GM19438 (cell line): ENCODE results near the gene ATP1B1.
"Not testable (repeated sequence)": the region's sequence is repeated elsewhere in the genome, so short reads cannot be mapped to it uniquely, and the experiment has no call there.

Source experiments
- ATAC-seq: cut with Tn5 transposase; IDR thresholded peaks from one replicate; pipeline ENCODE4 v1.9.1; 2021; ENCODE audit warnings: low read depth; ENCODE audit not compliant: unreplicated experiment

Gene ATP1B1

DNA sequence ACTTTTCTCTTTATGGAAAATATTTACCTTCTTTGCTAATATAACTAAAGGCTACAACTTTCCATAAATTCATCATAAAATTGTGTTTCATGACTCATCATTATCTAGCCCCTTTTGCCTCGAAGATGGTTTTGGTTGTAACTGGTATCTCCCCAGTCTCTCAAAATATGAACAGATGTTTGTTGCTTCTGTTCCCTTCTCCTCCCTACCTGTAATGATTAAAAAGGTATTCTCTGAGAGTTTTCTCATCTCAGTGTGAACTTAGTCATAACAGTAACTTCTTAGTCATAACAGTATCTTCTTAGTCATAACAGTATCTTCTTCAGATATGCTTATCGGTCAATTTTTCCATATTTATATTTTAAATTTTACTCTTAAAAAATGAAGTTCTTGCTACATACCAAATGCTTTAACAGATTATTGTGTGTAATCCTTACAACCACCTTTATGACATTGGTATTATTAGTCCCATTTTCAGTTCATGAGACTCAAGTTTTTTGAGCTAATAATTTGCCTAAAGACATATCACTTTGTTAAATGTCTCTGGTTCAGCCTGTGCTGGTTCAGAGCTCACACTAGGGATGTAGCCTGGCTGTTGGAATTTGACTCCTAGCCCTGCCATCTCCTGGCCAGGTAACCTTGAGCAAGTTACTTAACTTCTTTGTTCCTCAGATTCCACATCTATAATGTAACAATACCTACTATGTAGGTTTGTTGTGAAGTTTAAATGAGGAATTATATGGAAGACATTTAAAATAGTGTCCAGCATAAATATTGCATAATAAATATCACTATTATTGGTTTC lies 32.6 kb downstream of the ATP1B1 start:
- ATAC-seq = peak; percentile 84

GRCh38 chr1:169141356-169141755 lies 34.9 kb downstream of the ATP1B1 start:
- ATAC-seq = no peak

DNA sequence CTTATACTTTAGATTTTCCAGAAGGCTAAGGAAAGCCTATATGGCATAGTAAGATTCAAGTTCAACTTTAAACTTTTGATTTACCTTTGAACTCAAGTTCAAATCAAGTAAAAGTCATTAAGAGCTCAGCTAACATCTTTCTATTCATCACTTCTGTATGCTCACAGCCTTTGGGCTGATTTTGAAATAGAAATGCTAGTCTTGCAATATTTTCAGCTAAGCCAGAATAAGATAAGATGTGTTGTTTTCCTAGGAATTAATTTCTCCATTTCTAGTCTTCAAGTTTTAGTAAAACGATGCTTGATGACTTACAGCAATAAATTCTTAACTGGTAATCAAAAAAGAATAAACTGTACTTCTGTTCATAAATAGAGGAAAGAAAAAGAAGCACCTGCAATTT lies 35.6 kb downstream of the ATP1B1 start:
- no peak for ATAC-seq

DNA sequence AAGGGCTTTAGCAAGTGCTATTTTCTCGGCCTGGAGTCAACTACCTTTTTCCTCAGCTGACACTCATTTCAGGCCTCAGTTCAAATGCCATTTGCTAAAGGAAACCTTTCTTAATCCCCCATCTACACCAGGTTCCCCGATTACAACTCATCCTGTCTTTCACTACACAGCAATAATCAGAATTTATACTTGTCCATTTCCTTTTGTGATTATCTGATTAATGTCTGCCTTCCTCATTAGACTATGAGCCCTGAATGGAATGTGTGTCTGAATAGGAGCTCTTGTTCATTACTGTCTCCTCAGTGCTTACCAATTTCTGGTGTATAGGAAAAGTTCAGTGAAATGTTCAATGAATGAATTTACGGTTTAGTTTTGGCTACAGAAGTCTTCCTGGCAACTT lies 36.9 kb downstream of the ATP1B1 start:
- no peak for ATAC-seq

- no peak for ATAC-seq
Measured at GRCh38 chr1:169143984-169144383, 37.5 kb downstream of the ATP1B1 start.

GRCh38 chr1:169144941-169145626 lies 38.6 kb downstream of the ATP1B1 start:
- ATAC-seq = no peak

- ATAC-seq = no peak
Measured at GRCh38 chr1:169146576-169147214, 40.2 kb downstream of the ATP1B1 start.

- peak; percentile 72 for ATAC-seq
Measured at GRCh38 chr1:169148472-169149252, 42.2 kb downstream of the ATP1B1 start.

GRCh38 chr1:169149555-169150286 lies 43.2 kb downstream of the ATP1B1 start:
- no peak for ATAC-seq

DNA sequence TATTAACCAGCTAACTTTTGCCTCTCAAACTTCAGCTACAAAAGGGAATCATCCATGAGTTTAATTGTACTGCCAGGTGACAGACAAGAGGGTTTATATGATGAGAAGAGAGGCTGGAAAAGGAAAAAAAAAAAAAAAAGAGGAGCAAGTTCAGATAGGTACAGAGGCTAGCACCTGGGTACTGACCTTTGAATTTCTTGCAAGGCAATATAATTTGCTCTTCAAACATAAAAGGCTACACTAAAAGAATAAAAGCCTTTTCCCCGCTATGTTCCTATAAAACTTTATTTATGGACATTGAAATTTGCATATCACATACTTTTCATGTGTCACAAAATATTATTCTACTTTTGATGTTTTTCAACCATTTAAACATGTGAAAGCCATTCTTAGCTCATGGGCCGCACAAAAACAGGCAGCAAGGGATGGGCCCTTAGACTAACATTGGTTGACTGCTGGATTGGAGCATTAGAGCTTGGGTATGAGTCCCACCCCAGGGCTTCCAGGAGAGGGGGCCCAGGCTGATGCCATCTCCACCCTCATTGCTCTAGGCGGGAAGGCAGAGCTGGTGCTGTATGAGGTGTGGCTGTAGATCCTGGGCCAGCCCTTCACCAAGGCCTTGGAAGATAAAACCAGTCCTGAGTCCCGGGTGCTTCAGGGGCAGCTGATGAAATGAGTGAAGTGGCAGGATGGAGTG lies 44.3 kb downstream of the ATP1B1 start:
- no peak for ATAC-seq

DNA sequence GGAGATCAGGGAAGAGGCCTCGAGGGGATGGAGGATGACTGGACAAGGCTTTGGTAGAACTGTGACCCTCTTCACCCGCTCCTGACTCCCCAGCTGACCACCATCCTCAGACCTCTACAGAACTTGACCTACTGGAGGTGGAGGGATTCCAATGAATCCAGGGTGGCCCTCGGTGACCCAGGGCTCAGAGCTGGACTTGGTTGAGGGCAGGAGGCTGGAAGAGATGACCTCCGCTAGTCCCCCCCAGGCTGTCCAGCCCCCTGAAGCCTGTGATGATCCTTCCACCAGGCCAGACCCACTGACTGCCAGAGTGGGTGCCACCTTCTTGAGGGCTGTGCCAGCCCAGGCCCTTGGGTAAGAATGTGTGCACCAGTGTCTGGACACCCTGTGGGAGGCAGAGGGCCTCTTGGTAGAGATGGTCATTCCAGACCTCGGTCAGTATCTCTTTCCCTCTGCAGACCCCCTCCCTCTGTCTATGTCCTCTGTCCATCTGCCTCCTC lies 44.9 kb downstream of the ATP1B1 start:
- no peak for ATAC-seq

DNA sequence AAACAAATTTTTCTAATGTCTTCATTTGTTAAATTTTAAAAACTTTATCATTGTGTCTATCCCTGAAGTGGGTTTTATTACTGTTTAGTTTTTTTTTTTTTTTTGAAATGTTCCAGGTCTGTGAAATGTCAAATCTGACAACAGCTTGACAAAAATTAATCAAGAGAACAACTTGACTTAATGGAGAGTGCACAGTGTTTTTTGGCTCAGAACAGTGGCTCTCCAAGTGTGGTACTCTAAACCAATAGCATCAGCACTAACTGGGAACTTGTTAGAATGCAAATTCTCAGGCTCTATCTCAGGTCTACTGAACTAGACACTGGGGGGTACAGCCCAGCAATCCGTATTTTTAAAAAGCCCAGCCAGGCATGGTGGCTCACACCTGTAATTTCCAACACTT lies 49.2 kb downstream of the ATP1B1 start:
- no peak for ATAC-seq

GRCh38 chr1:169156580-169156979 lies 50.1 kb downstream of the ATP1B1 start:
- ATAC-seq = no peak

- ATAC-seq = no peak
Measured at GRCh38 chr1:169160845-169161495, 54.5 kb downstream of the ATP1B1 start.

DNA sequence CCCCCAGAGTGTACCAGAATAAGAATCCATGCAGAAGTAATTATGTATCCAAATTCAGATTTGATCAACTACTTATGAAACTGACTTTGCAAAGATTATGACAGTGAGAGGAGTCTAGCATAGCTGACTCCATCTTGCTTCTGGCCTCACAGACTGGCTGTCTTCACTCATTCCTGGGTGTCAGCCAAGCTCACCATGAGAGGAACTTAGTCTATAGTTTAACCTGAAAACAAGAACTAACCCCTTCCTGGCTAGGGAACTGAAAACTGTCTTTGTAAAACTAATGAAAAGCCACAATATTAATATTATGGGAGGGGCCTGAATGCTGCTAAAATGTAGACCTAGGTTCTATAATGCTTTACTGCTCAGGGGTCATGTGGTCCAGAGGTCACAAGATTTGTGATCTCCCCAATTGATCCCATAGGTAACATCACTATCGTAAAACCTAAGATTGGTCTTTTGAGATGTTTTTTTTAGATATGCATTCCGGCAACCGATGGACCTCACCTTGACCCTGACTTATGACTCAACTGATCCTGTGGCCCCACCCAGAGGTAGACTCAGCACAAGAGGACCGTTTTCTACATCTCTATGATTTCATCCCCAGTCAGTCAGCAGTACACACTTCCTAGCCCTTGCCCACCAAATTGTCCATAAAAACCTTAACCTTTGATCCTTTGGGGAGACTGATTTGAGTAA lies 55.2 kb downstream of the ATP1B1 start:
- peak; percentile 72 for ATAC-seq

GRCh38 chr1:169163059-169163458 lies 56.6 kb downstream of the ATP1B1 start:
- no peak for ATAC-seq

DNA sequence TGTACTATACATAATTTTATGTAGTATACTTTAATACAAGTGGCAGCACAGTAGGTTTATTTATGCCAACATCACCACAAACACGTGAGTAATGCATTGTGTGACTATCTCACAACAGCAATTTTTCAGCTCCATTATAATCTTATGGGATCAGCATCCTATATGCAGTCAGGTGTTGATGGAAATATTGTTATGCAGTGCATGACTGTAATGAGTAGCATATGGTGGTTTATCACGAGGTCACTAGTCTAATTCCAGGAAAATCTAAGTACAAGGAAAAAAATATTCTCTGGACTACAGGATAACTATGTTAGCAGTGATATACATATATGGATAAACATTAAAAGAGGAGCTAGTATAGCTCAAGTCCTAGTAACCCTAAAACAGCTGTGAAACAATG lies 69.0 kb downstream of the ATP1B1 start:
- ATAC-seq = no peak

DNA sequence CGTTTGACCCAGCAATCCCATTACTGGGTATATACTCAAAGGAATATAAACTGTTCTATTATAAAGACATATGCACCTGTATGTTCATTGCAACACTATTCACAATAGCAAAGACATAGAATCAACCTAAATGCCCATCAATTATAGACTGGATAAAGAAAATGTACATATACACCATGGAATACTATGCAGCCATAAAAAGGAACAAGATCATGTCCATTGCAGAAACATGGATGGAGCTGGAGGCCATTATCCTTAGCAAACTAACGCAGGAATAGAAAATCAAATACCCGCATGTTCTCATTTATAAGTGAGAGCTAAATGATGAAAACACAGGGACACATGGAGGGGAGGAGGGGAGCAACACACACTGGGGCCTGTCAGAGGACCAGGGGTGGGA lies 72.9 kb downstream of the ATP1B1 start:
- not testable (repeated sequence) for ATAC-seq
